HG02870 (cell line): Measurements from ENCODE around the gene TARP.
"Not testable (repeated sequence)": the region's sequence is repeated elsewhere in the genome, so short reads cannot be mapped to it uniquely, and the experiment has no call there.

Source experiments
- ATAC-seq: cut with Tn5 transposase; IDR thresholded peaks from one replicate; pipeline ENCODE4 v1.9.1; 2021; ENCODE audit warnings: mild to moderate bottlenecking, moderate library complexity; ENCODE audit not compliant: unreplicated experiment

Gene TARP

DNA sequence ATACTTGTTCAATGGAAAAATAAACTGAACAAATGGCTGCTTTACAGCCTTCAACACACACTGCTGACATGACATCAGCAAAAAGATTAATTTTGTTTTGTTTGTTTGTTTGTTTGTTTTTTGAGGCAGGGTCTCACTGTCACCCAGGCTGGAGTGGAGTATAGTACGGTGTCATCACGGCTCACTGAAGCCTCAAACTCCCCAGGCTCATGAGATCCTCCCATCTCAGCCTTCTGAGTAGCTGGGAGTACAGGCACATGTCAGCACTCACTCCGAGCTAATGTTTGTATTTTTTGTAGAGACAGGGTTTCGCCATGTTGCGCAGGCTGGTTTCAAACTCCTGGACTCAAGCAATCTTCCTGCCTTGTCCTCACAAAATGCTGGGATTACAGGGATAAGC is 10.9 kb downstream of the TARP start:
- ATAC-seq = no peak

DNA sequence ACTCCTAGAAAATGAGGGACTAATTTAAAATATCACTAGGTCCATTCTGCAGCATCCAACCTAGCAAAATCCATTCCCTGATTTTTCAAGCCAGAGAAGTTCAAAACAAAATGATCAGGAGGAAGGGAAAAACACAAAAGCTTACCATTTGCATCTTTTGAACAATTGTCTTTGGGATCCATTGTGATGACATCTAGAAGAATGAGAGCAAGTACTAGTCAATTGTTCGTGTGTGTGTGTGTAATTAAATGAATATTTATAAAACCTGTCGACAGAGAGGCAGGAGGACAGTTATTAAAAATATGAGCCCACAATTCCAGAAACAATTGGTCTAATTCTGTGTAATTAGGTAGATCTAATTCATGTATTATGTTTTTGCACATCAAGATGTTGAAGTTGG is 11.4 kb downstream of the TARP start:
- ATAC-seq = not testable (repeated sequence)

DNA sequence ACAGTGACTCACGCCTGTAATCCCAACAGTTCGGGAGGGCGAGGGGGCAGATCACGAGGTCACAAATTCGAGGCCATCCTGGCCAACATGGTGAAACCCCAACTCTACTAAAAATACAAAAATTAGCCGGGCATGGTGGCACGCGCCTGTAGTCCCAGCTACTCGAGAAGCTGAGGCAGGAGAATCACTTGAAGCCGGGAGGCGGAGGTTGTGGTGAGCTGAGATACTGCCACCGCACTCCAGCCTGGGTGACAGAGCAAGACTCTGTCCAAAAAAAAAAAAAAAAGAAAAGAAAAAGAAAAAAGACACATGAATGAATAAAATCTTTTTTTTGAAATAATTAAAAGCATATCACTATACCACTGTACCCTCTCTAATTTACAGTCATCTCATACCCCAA is 11.8 kb downstream of the TARP start:
- ATAC-seq = not testable (repeated sequence)

DNA sequence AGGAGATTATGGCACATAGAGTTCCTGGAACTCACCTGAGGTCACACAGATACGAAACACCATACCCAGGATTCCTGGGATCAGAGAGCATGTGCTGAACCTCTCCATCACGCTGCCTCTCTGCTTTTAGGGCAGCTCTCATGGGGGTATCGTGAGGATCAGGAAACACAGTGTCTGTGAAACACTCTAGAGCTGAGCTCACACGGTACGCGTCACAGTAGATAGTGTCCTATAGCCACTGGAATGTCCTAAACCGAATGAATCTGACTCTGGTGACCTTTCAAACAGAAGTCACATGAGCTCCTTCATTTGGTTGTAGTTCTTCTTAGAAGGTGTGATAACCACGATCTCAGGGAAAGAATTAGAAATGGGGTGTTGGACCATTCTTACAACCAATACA is 14.3 kb downstream of the TARP start:
- not testable (repeated sequence) for ATAC-seq

DNA sequence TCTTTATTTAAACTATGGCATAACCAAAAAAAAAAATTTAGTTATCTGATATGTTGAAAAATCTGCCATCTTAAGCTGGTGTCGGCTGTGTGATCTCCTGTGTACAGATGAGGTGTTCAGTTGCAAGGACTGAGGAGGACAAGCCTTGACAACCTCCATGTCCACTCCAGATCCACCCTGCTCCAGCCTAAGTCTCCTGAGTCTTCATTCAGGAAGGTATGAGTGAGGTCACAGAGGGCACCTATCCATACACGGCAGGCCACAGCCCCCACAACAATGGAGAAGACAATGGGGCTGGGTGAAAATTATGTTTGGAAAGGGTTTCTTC is 16.1 kb downstream of the TARP start:
- ATAC-seq = no peak

DNA sequence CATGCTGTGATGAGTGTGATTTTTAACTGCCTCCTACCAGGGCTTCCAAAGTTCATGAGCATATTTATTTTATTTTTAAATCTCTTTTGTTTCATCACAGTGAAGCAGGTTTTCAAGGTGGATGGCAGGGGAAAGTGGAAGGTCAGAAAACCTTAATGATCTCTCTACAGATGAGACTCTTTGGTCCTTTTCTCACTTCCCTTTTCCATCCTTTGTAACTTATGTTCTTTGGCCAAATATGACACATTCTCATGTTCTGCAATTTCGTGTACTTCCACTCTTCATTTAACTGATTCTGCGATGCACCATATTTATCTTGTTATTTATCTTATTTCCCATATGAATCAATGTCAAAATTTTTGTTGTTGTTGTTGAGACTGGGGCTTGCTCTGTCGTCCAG is 23.6 kb downstream of the TARP start:
- ATAC-seq = peak; percentile 87

DNA sequence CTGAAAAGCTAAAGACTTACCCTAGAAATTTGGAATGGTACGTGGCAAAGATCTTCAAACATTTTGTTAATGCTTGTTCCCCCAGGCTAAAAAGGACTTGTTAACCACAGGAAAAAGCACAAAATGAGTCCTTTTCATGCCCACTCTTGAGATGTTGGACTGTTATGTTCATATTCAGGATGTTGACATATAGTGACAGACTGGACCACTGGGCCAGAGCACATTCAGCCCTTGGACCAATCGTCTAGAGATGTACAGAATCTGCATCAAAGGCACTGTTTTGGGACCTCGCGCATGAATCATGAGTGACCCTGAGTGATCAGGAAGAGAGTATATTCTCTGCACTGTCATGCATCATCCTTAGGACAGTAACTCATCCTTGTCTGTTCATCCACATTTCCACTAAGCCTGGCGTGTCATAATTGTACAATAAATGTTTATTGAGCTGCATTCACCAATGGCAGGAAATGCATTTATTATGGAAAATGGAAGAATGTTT is 25.3 kb downstream of the TARP start:
- no peak for ATAC-seq

DNA sequence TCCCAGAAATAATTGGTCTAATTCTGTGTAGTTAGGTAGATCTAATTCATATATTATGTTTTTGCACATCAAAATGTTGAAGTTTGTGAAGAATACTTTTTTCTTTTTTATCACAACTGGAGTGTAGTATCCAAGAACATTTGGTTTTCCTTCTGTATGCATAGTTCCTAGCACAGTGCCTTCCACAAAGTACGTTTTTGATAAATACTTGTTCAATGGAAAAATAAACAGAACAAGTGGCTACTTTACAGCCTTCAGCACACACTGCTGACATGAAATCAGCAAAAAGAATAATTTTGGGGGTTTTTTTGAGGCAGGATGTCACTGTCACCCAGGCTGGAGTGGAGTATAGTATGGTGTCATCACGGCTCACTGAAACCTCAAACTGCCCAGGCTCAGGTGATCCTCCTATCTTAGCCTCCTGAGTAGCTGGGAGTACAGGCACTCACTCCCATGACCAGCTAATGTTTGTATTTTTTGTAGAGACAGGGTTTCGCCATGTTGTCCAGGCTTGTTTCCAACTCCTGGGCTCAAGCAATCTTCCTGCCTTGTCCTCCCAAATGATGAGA is 27.9 kb downstream of the TARP start:
- no peak for ATAC-seq

DNA sequence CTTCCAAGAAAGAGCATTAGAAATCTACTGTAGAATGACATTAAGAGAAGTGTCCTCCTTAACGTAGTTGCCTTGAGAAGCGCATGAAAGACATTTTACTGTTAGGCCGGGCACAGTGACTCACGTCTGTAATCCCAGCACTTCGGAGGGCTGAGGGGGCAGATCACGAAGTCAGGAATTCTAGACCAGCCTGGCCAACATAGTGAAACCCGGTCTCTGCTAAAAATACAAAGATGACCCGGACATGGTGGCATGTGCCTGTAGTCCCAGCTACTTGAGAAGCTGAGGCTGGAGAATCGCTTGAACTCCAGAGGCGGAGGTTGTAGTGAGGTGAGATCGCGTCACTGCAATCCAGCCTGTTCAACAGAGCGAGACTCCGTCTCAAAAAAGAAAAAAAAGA is 28.9 kb downstream of the TARP start:
- no peak for ATAC-seq

DNA sequence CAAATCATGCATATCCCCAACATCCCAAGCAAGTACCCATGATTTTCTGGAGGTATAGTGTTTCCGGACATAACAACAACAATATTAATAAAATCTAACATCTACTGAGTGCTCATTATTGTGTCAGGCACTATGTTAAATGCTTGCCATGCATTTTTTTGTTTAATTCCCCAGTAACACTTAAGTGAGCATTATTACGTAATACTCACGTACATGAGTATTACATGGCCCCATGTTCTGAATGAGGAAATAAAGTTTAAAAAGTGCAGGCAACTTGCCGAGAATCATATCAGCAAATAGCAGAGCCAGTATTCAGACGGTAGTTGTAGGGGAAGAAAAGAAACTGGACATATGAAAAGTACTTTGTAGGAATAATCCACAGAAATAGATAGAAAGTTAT is 30.1 kb downstream of the TARP start:
- not testable (repeated sequence) for ATAC-seq

DNA sequence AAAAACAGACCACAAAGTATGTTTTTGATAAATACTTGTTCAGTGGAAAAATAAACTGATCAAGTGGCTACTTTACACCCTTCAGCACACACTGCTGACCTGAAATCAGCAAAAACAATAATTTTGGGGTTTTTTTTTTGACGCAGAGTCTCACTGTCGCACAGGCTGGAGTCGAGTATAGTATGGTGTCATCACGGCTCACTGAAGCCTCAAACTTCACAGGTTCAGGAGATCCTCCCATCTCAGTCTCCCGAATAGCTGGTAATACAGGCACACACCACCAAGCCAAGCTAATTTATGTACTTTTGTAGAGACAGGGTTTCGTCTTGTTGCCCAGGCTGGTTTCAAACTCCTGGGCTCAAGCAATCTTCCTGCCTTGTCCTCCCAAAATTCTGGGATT is 30.6 kb downstream of the TARP start:
- ATAC-seq = no peak

DNA sequence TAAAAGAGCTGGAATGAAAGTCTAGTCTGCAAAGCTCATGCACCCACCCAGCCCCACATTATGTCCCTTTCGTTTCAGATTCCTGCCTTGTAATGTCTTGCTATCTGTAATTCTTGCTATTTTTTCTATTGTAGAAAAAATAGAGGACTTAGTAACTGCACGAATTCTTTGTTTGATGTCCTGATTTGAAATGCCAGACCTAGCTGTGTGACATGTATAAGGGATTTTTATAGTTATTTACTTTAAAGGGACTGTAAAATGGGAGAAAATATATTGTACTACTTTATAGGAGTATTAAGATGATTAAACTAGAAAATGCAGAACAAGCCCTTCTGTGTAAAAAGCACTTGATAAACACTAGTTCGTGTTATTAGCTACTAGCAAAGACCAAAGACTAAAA is 32.4 kb downstream of the TARP start:
- ATAC-seq = no peak

DNA sequence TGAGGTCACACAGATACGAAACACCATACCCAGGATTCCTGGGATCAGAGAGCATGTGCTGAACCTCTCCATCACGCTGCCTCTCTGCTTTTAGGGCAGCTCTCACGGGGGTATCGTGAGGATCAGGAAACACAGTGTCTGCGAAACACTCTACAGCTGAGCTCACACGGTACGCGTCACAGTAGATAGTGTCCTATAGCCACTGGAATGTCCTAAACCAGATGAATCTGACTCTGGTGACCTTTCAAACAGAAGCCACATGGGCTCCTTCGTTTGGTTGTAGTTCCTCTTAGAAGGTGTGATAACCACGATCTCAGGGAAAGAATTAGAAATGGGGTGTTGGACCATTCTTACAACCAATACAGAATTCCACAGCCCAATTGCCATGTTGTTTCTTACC is 34.3 kb downstream of the TARP start:
- ATAC-seq = not testable (repeated sequence)

DNA sequence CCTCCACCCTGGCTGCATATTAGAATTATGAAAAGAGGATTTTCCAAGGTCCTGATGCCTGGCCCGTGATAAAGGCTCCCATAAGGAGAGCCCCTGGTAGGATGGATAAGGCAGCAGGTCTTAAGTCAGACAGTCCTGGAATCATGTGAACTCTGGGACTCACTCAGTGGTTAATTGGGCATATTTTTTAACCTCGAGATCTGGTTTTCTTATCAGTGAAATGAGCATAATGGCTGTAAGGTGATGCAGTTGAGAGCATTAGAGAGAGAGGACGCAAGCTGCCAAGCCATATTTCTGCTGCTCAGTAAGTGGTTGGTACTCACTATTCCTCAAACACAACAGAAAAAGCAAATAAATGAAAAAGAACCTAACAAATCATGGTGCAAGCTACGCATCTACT is 37.8 kb downstream of the TARP start:
- ATAC-seq = no peak

DNA sequence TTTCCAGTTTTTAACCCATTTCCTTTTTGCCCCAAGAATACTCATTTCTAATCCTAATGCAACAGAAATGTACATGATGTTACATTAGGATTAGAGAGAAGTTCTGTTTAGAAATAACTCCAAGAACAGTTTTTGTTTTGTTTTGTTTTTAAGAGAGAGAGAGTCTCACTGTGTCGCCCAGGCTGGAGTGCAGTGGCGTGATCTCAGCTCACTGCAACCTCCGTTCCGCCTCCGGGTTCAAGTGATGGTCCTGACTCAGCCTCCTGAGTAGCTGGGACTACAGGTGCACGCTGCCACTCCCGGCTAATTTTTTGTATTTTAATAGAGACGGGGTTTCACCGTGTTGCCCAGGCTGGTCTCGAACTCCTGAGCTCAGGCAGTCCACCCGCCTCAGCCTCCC is 38.7 kb downstream of the TARP start:
- not testable (repeated sequence) for ATAC-seq

DNA sequence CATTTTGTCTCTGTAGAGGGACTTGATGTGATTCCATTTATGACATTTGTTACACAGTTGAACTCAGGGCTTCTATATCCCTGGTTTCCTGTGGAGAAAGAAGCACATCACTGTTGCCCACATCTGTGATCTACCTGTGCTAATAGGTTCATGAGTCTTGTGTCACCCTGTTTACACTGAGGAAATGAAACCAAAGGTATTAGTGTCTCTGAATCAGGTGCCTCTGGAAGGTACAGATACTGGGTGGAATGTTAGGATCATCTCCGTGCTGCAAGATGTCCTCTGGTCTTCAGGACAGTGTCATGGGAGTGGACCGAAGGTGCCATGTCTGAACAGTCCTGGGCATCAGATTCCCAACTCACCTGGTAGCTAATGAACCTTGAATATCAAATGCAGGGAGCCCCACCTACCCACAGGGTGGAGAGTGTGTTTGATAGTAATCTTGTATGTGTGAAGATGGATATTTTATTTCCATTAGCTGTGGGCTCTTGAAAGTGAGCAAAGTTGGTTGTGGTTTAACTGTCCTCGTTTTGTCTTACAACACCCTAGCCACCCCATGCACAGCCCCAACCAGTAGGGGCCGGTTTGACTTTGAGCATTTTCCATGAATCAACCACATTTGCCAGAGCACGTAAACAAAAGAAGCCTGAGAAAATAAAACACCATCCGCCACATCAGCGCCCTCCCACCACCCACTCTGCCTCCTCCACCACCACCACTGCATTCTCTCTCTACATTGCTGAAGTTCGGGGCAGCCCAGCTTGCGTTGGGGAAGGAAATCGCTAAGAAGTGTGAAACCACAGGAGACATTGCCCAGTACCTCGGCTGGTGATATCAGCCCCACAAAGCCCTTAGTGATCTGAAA is 40.7 kb downstream of the TARP start:
- peak; percentile 68 for ATAC-seq

DNA sequence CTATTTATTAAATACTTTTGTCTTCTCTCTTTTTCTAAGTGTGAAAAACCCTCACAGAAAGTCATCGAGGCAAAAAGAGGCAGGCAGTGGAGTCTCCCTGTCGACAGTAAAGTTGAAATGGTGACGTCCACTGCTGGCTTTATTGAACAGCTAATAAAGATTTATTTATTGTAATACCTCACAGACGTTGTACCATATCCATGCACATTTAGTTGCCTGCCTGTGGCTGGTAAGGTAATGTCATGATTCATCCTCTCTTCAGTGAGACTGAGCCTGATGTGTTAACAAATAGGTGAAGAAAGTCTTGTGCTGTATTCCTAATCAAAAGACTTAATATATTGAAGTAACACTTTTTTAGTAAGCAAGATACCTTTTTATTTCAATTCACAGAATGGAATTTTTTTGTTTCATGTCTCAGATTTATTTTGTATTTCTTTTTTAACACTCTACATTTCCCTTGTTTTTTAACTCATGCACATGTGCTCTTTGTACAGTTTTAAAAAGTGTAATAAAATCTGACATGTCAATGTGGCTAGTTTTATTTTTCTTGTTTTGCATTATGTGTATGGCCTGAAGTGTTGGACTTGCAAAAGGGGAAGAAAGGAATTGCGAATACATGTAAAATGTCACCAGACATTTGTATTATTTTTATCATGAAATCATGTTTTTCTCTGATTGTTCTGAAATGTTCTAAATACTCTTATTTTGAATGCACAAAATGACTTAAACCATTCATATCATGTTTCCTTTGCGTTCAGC is 43.4 kb downstream of the TARP start:
- no peak for ATAC-seq

DNA sequence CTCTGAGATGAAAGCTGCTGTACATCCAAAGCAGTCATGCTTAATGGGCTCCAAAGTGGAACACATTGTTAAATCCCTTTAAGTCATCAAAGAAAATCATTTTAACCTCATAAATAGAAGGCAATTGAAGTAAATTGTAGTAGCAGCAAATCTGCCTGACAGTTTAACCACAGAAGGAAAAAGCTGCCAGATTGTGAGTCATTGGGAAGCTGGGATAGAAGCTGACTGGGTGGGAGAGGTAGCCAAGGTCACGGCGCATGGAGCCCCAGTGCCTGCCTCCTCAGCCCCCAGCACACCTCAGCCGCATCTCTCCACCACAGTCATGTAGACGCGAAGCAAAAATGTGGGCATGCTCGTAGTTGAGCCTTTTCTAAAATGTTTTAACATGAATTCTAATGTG is 44.0 kb downstream of the TARP start:
- no peak for ATAC-seq

DNA sequence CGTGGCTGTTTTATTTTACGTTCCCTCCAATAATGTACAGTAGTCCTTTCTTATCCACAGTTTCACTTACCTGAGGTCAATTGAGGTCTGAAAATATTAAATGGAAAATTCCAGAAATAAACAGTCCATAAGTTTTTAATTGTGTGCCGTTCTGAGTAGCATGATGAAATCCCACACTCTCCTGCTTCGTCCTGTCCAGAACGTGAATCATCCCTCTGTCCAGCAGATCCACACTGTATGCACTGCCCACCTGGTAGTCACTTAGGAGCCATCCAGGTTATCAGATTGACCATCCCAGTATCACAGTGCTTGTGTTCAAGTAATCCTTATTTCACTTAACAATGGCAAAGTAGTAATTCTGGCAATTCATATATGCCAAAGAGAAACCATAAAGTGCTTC is 49.0 kb downstream of the TARP start:
- no peak for ATAC-seq

DNA sequence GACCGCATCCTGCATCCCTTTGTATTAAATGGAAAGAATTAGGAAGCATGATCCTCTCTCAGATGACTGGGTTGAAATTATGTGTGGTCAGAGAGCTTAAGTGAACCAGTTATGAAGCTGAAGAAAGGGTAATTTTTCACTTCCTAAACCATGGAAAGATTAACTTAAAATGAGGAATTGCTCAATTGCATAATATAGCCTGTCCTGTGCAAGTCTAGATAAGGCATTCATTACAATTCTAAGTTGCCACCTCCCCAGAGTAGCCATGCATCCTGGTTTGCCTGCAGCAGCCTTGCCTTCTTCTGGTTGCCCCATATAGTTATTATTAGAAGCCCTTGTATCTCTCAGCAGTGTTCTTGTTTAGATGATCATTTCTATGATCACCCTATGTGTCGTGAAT is 50.1 kb downstream of the TARP start:
- no peak for ATAC-seq

DNA sequence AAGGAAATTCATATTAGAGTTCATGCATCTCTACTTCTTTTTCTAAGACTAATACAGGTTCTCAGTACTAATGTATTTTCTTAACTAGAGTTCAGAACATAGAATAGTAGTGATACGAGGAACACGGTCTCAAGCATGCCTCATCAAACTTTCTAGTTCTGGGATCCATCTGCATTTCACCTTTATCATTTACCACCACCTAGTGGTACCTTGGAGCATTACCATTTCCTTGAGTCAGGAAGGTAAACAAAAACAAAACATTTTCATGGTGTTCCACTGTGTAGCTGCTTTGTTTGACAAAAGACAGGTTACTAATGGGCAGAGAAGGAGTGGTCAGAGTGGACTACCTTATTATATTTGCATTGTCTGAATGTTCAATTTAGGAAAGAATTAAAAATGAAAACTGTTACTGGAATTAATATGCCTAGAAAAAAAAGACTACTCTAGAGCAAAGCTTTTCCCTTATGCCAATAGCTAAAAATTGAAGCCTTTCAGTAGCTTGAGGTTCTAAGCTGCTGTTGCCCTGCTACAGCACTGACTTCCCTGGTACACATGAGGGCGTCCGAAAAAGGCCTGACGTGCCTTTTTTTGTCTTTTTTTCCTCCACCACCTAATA is 50.8 kb downstream of the TARP start:
- ATAC-seq = no peak
